HEK293T (cell line): ENCODE results near the gene ZNF862.

ENCODE experiments used
- CTCF ChIA-PET: fragments of 350-600 bp; formaldehyde crosslinking; extraction: SDS; loops from one replicate; lab custom pipeline; 2021; ENCODE audit warnings: antibody characterized with exemption, inconsistent platforms; lab: Yijun Ruan, JAX
- POLR2A ChIA-PET: fragments of 350-600 bp; formaldehyde crosslinking; extraction: SDS; loops from one replicate; lab custom pipeline; 2020; ENCODE audit warnings: antibody characterized with exemption, inconsistent platforms; lab: Yijun Ruan, JAX
- DNase-seq: peaks from one replicate; pipeline ENCODE4 v3.0.0; 2012; ENCODE audit warnings: mixed read lengths; ENCODE audit errors: extremely low spot score
- ARNT ChIP-seq: fragments of 450-650 bp; IDR thresholded peaks from 2 replicates; pipeline ENCODE4 v1.6.1; 2017; ENCODE audit warnings: mild to moderate bottlenecking
- BHLHE40 ChIP-seq: fragments of 450-650 bp; IDR thresholded peaks from 2 replicates; pipeline ENCODE4 v1.6.1; 2016; ENCODE audit warnings: mild to moderate bottlenecking, moderate library complexity, borderline replicate concordance
- CTBP1 ChIP-seq: fragments of 450-650 bp; IDR thresholded peaks from 2 replicates; pipeline ENCODE4 v1.6.1; 2016; ENCODE audit warnings: borderline replicate concordance
- ELF4 ChIP-seq: fragments of 450-650 bp; IDR thresholded peaks from 2 replicates; pipeline ENCODE4 v1.6.1; 2017; ENCODE audit warnings: antibody characterized with exemption
- FOXA1 ChIP-seq: fragments of 450-650 bp; IDR thresholded peaks from 2 replicates; pipeline ENCODE4 v1.6.1; 2016; ENCODE audit warnings: mild to moderate bottlenecking
- FOXK2 ChIP-seq: fragments of 450-650 bp; IDR thresholded peaks from 2 replicates; pipeline ENCODE4 v1.6.1; 2016; ENCODE audit warnings: mild to moderate bottlenecking
- FOXM1 ChIP-seq: fragments of 450-650 bp; IDR thresholded peaks from 2 replicates; pipeline ENCODE4 v1.6.1; 2017; ENCODE audit warnings: mild to moderate bottlenecking, borderline replicate concordance
- HDGF ChIP-seq: fragments of 450-650 bp; IDR thresholded peaks from 2 replicates; pipeline ENCODE4 v1.6.1; 2017; ENCODE audit warnings: antibody characterized with exemption, borderline replicate concordance
- L3MBTL2 ChIP-seq: fragments of 450-650 bp; conservative IDR thresholded peaks from 2 replicates; pipeline ENCODE4 v1.6.1; 2016; ENCODE audit warnings: mild to moderate bottlenecking
- LEF1 ChIP-seq: fragments of 450-650 bp; IDR thresholded peaks from 2 replicates; pipeline ENCODE4 v1.6.1; 2017; ENCODE audit warnings: mild to moderate bottlenecking, borderline replicate concordance
- NFRKB ChIP-seq: fragments of 450-650 bp; IDR thresholded peaks from 2 replicates; pipeline ENCODE4 v1.6.1; 2016; ENCODE audit warnings: mild to moderate bottlenecking, moderate library complexity
- PKNOX1 ChIP-seq: fragments of 450-650 bp; IDR thresholded peaks from 2 replicates; pipeline ENCODE4 v1.6.1; 2016
- SP1 ChIP-seq: fragments of 450-650 bp; IDR thresholded peaks from 2 replicates; pipeline ENCODE4 v1.6.1; 2017
- SUZ12 ChIP-seq: fragments of 450-650 bp; IDR thresholded peaks from 2 replicates; pipeline ENCODE4 v1.6.1; 2016; ENCODE audit warnings: mild to moderate bottlenecking
- TARDBP ChIP-seq: fragments of 450-650 bp; IDR thresholded peaks from 2 replicates; pipeline ENCODE4 v1.6.1; 2016
- ZNF384 ChIP-seq: fragments of 450-650 bp; IDR thresholded peaks from 2 replicates; pipeline ENCODE4 v1.6.1; 2016

Gene ZNF862

DNA sequence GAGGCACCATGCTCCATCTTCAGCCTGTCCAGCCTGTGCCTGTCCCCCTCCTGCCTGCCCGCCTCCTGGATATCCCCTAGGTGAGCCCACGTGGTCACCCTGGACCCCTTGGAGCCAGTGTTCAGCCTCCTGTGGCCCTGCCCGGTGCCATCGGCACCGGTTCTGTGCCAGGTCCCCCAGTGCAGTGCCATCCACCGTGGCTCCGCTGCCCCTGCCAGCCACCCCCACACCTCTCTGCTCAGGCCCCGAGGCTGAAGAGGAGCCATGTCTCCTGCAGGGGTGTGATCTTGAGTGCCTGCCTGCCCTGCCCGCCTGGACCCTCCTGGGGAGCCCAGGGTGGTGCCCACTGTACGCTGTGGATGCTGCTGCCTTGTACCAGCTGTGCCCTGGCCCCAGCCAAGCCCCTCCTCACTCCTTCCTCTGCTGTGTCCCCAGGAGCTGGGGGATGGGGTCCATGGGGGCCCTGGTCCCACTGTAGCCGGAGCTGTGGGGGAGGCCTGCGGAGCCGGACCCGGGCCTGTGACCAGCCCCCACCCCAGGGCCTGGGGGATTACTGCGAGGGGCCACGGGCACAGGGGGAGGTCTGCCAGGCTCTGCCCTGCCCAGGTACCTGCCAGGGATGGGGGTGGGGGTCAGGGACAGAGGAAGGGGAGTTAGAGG lies 26.2 kb upstream of the ZNF862 start:
- TF ChIP-seq TARDBP, result no peak
- no peak for TF ChIP-seq SUZ12
- TF ChIP-seq FOXM1, result no peak
- no peak for TF ChIP-seq CTBP1
- TF ChIP-seq NFRKB, result no peak
- no peak for TF ChIP-seq FOXA1
- no peak for TF ChIP-seq LEF1
- no peak for TF ChIP-seq SP1
- TF ChIP-seq PKNOX1, result no peak
- TF ChIP-seq HDGF, result no peak
- no peak for TF ChIP-seq ELF4
- no peak for TF ChIP-seq ZNF384
- no peak for TF ChIP-seq BHLHE40
- no peak for TF ChIP-seq ARNT
- TF ChIP-seq FOXK2, result no peak
- TF ChIP-seq L3MBTL2, result no peak
- POLR2A ChIA-PET, result no interaction called here
- DNase-seq, result no peak
- CTCF ChIA-PET, result interaction anchor here (0.7 to 2.8 kb wide), 2 partner anchors 12 to 391 kb away, joined by 3 to 17 read pairs; no protein-coding TSS in a partner anchor

- ChIA-PET CTCF (no interaction called here), POLR2A (no interaction called here)
- TF ChIP-seq CTBP1 (no peak), FOXK2 (no peak), TARDBP (no peak), SUZ12 (no peak), FOXA1 (no peak), ARNT (no peak), PKNOX1 (no peak)
- no peak for DNase-seq
Observed at GRCh38 chr7:149813254-149814035, 24.7 kb upstream of the ZNF862 start.

DNA sequence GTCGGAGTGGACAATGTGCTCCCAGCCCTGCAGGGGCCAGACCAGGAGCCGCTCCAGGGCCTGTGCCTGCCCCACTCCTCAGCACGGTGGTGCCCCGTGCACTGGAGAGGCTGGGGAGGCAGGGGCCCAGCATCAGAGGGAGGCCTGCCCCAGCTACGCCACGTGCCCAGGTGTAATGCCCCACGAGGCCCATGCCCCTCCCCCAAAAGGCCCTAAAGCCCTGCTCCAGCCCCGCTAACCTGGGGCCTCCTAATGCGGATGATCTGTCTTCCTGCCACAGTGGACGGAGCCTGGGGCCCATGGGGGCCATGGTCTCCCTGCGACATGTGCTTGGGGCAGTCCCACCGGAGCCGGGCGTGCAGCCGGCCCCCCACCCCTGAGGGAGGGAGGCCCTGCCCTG lies 23.7 kb upstream of the ZNF862 start:
- no peak for TF ChIP-seq FOXK2
- no peak for TF ChIP-seq LEF1
- TF ChIP-seq PKNOX1, result no peak
- TF ChIP-seq NFRKB, result no peak
- no peak for TF ChIP-seq L3MBTL2
- TF ChIP-seq SUZ12, result no peak
- TF ChIP-seq SP1, result no peak
- no peak for TF ChIP-seq BHLHE40
- no peak for DNase-seq
- CTCF ChIA-PET, result no interaction called here
- POLR2A ChIA-PET, result no interaction called here

- TF ChIP-seq ELF4, result no peak
- no peak for TF ChIP-seq NFRKB
- CTCF ChIA-PET, result no interaction called here
Observed at GRCh38 chr7:149815121-149815520, 23.1 kb upstream of the ZNF862 start.

DNA sequence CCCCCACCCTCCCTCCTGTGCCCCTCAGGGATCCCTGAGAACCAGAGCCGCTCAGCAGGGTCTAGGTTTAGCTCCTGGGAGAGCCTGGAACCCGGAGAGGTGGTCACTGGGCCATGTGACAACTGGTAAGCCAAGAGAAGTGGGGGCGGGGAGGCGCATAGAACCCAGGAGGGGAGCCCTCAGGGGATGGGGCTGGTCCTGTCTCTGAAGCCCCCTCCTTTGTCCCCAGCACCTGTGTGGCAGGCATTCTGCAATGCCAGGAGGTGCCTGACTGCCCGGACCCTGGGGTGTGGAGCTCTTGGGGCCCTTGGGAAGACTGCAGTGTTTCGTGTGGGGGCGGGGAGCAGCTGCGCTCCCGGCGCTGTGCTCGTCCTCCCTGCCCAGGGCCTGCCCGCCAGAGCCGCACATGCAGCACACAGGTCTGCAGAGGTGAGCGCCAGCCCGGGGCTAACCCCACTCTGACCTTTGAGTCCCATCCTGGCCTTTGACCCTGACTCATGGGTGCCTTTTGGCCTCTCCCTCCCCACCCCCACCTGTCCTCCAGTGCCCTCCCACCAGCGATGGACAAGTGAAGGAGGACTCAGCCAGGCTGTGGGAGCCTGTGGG lies 22.4 kb upstream of the ZNF862 start:
- ChIA-PET POLR2A (interaction anchor here (0.8 kb wide), 1 partner anchor 54 kb away, joined by 3 read pairs; no protein-coding TSS in a partner anchor), CTCF (no interaction called here)
- DNase-seq, result no peak
- TF ChIP-seq FOXM1 (no peak), TARDBP (no peak), CTBP1 (no peak), SP1 (no peak), FOXK2 (no peak), SUZ12 (no peak), NFRKB (no peak), ARNT (no peak), ELF4 (no peak), PKNOX1 (no peak), ZNF384 (no peak), L3MBTL2 (no peak), LEF1 (no peak), HDGF (no peak), BHLHE40 (no peak), FOXA1 (no peak)

More at GRCh38 chr7:149815121-149815520, 23.1 kb upstream of the ZNF862 start:
- POLR2A ChIA-PET, result interaction anchor here (0.8 kb wide), 1 partner anchor 54 kb away, joined by 3 read pairs; no protein-coding TSS in a partner anchor
- no peak for DNase-seq
